Endothelial cell (in vitro differentiated cells): Measurements from ENCODE around the gene CARMIL1. TPM values are rescaled to one million over a fixed set of nuclear protein-coding genes. Genes with fewer than 3 reads are reported as not detected.
"Not testable (repeated sequence)": the region's sequence is repeated elsewhere in the genome, so short reads cannot be mapped to it uniquely, and the experiment has no call there.

Experiments
- DNase-seq: peaks from one replicate; pipeline ENCODE4 v3.0.0; 2021; ENCODE audit warnings: low spot score
- H3K27ac Mint-ChIP-seq: one replicate; pipeline ENCODE4 v1.8.0; 2021; ENCODE audit warnings: mixed read lengths, inconsistent platforms; ENCODE audit not compliant: unreplicated experiment
- H3K27me3 Mint-ChIP-seq: one replicate; pipeline ENCODE4 v1.8.0; 2021; ENCODE audit warnings: mild to moderate bottlenecking, moderate library complexity, mixed read lengths, inconsistent platforms; ENCODE audit not compliant: unreplicated experiment
- H3K36me3 Mint-ChIP-seq: one replicate; pipeline ENCODE4 v1.8.0; 2021; ENCODE audit warnings: mild to moderate bottlenecking, low read depth, mixed read lengths, inconsistent platforms; ENCODE audit not compliant: unreplicated experiment
- H3K4me1 Mint-ChIP-seq: one replicate; pipeline ENCODE4 v1.8.0; 2021; ENCODE audit warnings: mild to moderate bottlenecking, mixed read lengths, inconsistent platforms; ENCODE audit not compliant: unreplicated experiment
- H3K4me3 Mint-ChIP-seq: one replicate; pipeline ENCODE4 v1.8.0; 2021; ENCODE audit warnings: mild to moderate bottlenecking, mixed read lengths, inconsistent platforms; ENCODE audit not compliant: unreplicated experiment
- H3K9me3 Mint-ChIP-seq: one replicate; pipeline ENCODE4 v1.8.0; 2021; ENCODE audit warnings: mixed read lengths, inconsistent platforms; ENCODE audit not compliant: unreplicated experiment
- CTCF ChIP-seq: fragments of 200-600 bp; sonication (generic); IDR thresholded peaks from one replicate; pipeline ENCODE4 v1.5.0; 2021; ENCODE audit warnings: antibody characterized with exemption; ENCODE audit not compliant: unreplicated experiment
- total RNA-seq: library from RNA; stranded (reverse); fragmentation: NEBNext Ultra II Directional; extraction: Animal tissue kit (Norgen Biotek cat#: 25700); gene quantifications from one replicate; pipeline ENCODE4 v1.2.1, GENCODE V29; 2021; ENCODE audit not compliant: unreplicated experiment

CARMIL1 gene
- total RNA-seq, 1 donor from 2014 or later: 32.5 TPM

GRCh38 chr6:25579902-25580495, 300.8 kb downstream of the CARMIL1 start:
- peaks cover 14% of the 10 kb centered on the region for H3K36me3 Mint-ChIP-seq
- no peak for DNase-seq
- H3K4me1 Mint-ChIP-seq: peaks cover 7% of the 10 kb centered on the region
- H3K27ac Mint-ChIP-seq: no peak overlapping the region
- H3K9me3 Mint-ChIP-seq: no peaks in the 10 kb centered on the region
- peaks cover 2% of the 10 kb centered on the region for H3K27me3 Mint-ChIP-seq
- TF ChIP-seq CTCF: no peak
- H3K4me3 Mint-ChIP-seq: no peak overlapping the region

GRCh38 chr6:25582101-25582500, 302.9 kb downstream of the CARMIL1 start:
- Mint-ChIP-seq H3K4me1 (peaks cover 7% of the 10 kb centered on the region), H3K27ac (no peak overlapping the region), H3K27me3 (no peaks in the 10 kb centered on the region), H3K36me3 (peaks cover 14% of the 10 kb centered on the region), H3K9me3 (no peaks in the 10 kb centered on the region), H3K4me3 (no peak overlapping the region)
- no peak for TF ChIP-seq CTCF
- no peak for DNase-seq

GRCh38 chr6:25583099-25583498, 303.9 kb downstream of the CARMIL1 start:
- TF ChIP-seq CTCF: no peak
- DNase-seq: no peak
- H3K4me3 Mint-ChIP-seq: no peak overlapping the region
- peaks cover 7% of the 10 kb centered on the region for H3K4me1 Mint-ChIP-seq
- no peaks in the 10 kb centered on the region for H3K27me3 Mint-ChIP-seq
- no peaks in the 10 kb centered on the region for H3K9me3 Mint-ChIP-seq
- H3K27ac Mint-ChIP-seq: no peak overlapping the region
- peaks cover 14% of the 10 kb centered on the region for H3K36me3 Mint-ChIP-seq

GRCh38 chr6:25583906-25584305, 304.7 kb downstream of the CARMIL1 start:
- Mint-ChIP-seq H3K4me1 (peaks cover 7% of the 10 kb centered on the region), H3K4me3 (no peak overlapping the region), H3K36me3 (peaks cover 14% of the 10 kb centered on the region), H3K27ac (no peak overlapping the region), H3K9me3 (no peaks in the 10 kb centered on the region), H3K27me3 (no peaks in the 10 kb centered on the region)
- DNase-seq: no peak
- TF ChIP-seq CTCF: no peak

- no peak for TF ChIP-seq CTCF
- peaks cover 7% of the 10 kb centered on the region for H3K4me1 Mint-ChIP-seq
- DNase-seq: no peak
- no peaks in the 10 kb centered on the region for H3K27me3 Mint-ChIP-seq
- H3K27ac Mint-ChIP-seq: no peak overlapping the region
- no peaks in the 10 kb centered on the region for H3K9me3 Mint-ChIP-seq
- H3K36me3 Mint-ChIP-seq: peaks cover 21% of the 10 kb centered on the region
- no peak overlapping the region for H3K4me3 Mint-ChIP-seq
These were observed 306.1 kb downstream of the CARMIL1 start for GRCh38 chr6:25585225-25585624.

- peaks cover 21% of the 10 kb centered on the region for H3K36me3 Mint-ChIP-seq
- not testable (repeated sequence) for DNase-seq, H3K4me1 Mint-ChIP-seq, H3K27ac Mint-ChIP-seq, H3K4me3 Mint-ChIP-seq, H3K9me3 Mint-ChIP-seq, H3K27me3 Mint-ChIP-seq
These were observed 306.9 kb downstream of the CARMIL1 start for GRCh38 chr6:25586119-25586518.
